Measurements from ENCODE around the gene OPRM1.

Gene OPRM1

GRCh38 chr6:154285826-154286225 is 246.8 kb downstream of the OPRM1 start:
- TF ChIP-seq REST (IDR thresholded peaks at IDR 0.05; ENCODE audit: insufficient replicate concordance, low read depth): no peak
- no peak for TF ChIP-seq CTCF (IDR thresholded peaks at IDR 0.05; ENCODE audit: insufficient read depth, low read length)
- no peak for TF ChIP-seq GABPA (IDR thresholded peaks at IDR 0.05; ENCODE audit: low read depth)
- no peak for TF ChIP-seq SPI1 (IDR thresholded peaks at IDR 0.05; ENCODE audit: borderline replicate concordance, low read depth)
- no peak for TF ChIP-seq POLR2AphosphoS5 (IDR thresholded peaks at IDR 0.05; ENCODE audit: low read depth)
- Histone ChIP-seq H3K4me3 (replicated peaks; ENCODE audit: insufficient read depth, low read length) (no peak overlapping the region), H3K27ac (replicated peaks) (no peak overlapping the region), H3K27me3 (ENCODE audit: insufficient read depth, poor library complexity, severe bottlenecking) (no peaks in the 10 kb centered on the region)
- DNase-seq (ENCODE audit: low read depth in 1 of 2, low spot score in 1 of 2): no peak

- H3K27ac ChIP-seq (replicated peaks): no peak overlapping the region
- H3K4me3 ChIP-seq (replicated peaks; ENCODE audit: insufficient read depth, low read length): no peak overlapping the region
- H3K27me3 ChIP-seq (ENCODE audit: insufficient read depth, poor library complexity, severe bottlenecking): no peaks in the 10 kb centered on the region
- DNase-seq (ENCODE audit: low read depth in 1 of 2, low spot score in 1 of 2): no peak
- TF ChIP-seq CTCF (IDR thresholded peaks at IDR 0.05; ENCODE audit: insufficient read depth, low read length): no peak
Observed at GRCh38 chr6:154289818-154290508, 250.9 kb downstream of the OPRM1 start.

- DNase-seq (ENCODE audit: low read depth in 1 of 2, low spot score in 1 of 2): no peak
- Histone ChIP-seq H3K27ac (replicated peaks) (no peak overlapping the region), H3K27me3 (ENCODE audit: insufficient read depth, poor library complexity, severe bottlenecking) (no peaks in the 10 kb centered on the region), H3K4me3 (replicated peaks; ENCODE audit: insufficient read depth, low read length) (no peak overlapping the region)
- TF ChIP-seq REST (IDR thresholded peaks at IDR 0.05; ENCODE audit: insufficient replicate concordance, low read depth) (no peak), SPI1 (IDR thresholded peaks at IDR 0.05; ENCODE audit: borderline replicate concordance, low read depth) (no peak), CTCF (IDR thresholded peaks at IDR 0.05; ENCODE audit: insufficient read depth, low read length) (no peak), GABPA (IDR thresholded peaks at IDR 0.05; ENCODE audit: low read depth) (no peak), POLR2AphosphoS5 (IDR thresholded peaks at IDR 0.05; ENCODE audit: low read depth) (no peak)
Observed at GRCh38 chr6:154292066-154292465, 253.0 kb downstream of the OPRM1 start.

Measured in HL-60 (cell line).